ENCODE measurements around the gene PRSS27.
"Not testable (repeated sequence)": the region's sequence is repeated elsewhere in the genome, so short reads cannot be mapped to it uniquely, and the experiment has no call there.

PRSS27 gene

DNA sequence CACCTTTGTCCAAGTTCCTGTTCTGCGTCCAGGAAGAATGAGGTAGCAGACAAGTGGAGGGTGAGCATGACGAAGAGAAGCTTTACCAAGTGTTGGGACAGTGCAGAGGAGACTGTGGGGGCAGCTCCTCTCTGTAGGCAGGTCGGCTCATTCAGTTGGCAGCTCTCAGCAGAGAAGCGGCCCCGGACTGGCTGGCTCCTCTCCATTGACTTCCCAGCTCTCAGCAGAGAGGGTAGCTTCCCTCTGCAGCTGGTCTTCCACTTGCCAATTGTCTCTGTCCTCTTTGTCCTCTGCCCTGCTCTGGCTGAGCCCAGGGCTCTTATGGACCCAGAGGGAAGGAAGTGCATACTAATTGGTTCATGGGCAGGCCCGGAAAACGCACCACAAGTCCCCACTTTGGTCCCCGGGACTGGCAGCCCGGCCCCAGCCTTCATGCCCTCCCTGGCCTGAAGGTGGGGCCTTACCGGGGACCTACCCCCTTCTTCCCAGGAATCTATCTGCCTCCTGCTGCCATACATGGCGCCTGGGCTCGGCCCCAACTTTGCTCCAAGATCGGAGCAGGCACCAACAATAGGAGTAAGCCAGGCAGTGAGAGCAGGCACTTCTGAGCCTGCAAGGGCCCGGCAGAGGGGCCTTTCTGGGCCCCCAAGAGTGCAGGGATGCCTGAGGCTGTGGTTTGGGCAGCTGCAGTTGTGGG lies 27.6 kb downstream of the PRSS27 start:
- no peak for DNase-seq

DNA sequence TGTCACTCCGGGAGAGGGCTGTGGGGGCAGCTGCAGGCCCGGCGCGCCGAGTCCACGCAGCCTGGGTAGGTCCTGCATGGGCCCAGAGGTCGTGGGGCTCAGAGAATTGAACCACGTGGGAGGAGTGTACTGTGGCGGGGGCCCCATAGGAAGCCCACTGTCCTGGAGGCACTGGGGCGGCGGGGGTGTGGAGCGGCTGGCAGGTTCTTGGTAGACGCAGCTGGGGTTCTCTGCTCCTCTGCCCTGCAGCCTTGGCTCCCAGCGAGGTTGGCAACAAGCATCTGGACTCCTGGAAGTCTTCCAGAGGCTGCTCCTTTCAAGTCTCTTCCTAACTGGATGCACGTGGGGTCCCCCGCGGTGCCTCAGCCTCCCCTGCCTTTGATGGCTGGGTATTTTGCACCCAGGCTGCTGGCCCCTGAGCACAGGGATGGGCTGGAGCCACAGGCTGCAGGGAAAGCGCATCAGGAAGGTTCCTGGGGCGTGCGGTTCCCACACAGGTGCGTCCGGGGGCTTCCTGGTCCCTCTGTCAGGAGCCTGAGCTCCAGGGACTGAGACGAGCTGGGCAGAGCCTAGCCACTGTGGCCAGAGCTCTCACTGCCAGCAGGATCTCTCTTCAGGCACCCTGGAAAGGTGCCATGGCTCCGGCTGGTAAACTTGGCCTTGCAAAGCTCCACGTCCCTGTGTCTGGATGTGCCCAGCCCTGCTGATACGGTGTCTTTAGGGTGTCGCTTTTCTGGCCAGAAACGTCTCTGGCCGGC lies 28.4 kb downstream of the PRSS27 start:
- DNase-seq = no peak

DNA sequence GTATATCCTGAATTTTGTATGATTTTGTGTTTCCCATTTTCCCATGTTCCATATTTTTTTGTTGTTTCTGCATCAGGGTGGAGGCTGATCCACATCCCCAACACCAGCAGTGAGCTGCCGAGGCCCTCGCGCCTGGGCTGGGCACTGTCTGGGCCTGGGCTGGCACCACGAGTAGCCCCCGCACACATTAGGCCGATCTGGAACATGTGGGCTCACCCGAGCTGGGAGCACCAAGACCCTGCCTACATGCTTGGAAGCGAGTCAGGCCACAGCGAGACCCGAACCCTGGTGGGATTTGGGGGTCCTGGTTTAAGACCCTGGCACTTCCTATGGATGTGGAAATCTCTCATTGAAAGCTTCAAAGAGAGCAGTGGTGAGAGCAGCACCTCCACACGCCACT lies 29.2 kb downstream of the PRSS27 start:
- DNase-seq = no peak

DNA sequence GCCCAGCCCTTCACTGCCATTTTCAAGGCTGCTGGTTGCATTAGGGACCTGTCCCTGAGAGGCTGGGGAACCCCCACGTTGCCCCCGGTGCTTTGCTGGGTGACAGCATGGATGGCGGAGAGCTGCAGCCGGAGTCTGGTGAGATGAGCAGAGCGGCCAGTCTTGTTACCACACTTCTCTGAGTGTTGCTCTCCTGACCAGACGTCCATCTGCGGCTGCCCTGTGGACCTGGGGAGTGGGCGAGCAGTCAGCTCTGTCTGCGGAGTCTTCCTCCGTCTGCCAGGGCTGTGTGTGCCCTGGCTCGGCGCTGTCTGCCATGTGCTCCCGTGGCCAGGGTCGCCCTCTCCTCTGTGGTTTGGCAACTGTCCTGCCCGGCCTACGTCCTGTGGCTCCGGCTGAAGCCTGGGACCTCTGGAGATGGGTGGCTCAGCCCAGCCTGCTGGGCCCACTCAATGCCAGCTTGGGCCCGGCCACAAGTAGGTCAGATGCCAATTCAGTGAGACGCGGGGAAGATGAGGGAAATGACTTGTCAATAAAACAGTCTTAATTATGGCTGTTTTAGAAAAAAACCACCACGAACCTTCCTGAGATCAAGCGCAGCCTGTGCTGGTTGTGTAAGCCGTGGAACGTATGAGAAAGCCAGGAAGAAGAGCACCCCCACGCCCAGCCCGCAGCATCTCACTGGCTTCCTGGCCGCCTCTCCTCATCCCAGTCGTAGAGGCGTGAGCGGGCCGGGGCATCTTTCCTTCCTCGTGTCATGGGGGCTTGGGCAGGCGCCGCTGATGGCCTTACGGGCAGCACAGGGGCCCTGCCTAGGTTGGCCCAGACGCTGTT lies 29.8 kb downstream of the PRSS27 start:
- no peak for DNase-seq

DNA sequence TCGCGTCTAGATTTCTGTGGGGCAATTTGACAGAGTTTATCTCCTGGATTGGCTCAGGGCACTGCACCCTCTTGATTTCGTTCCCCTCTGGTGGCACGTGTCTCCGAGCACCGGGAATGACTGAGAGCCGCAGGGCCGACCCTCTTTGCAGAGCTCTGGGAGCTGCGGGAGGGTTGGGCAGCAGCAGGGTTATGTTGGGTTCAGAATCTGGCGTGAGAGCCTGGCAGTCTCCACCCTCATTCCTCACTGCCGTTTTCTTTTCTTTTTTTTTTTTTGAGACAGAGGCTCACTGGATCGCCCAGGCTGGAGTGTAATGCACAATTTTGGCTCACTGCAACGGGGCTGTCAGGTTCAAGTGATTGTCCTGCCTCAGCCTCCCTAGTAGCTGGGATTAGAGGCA lies 30.6 kb downstream of the PRSS27 start:
- DNase-seq = not testable (repeated sequence)

DNA sequence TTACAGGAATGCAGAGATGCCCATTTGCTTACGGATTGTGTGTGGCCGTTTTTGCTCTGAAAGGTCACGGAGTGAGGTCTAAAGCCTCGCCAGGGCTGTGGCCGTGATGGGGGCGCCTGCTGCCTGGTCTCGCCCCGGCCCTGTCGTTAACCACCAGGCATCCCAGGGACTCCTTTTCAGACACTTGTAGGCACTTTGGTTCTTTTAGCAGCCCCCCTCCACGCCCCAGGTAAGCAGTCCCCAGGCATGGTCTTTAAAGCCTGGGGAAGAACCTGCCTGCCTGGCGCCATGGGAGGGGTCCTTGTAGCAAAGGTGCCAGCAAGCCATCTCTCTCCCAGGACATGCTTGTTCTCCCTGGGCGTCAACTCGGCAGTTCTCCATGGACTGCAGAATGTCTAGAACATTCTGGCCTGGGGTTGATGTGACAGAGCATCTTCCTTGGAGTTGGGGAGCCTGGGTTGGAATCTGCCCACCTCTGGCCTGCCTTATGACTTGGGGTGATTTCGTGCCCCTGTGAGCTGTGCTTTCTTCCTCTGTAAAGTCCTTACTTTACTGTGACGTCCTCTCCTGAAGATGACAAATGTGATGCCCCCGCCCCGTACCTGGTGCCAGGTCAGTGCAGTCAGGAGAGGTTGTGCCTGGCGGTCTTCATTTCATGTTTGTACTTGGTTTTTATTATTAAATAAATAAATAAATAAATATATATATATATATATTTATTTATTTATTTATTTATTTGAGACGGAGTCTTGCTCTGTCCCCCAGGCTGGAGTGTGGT lies 32.3 kb downstream of the PRSS27 start:
- DNase-seq = no peak

DNA sequence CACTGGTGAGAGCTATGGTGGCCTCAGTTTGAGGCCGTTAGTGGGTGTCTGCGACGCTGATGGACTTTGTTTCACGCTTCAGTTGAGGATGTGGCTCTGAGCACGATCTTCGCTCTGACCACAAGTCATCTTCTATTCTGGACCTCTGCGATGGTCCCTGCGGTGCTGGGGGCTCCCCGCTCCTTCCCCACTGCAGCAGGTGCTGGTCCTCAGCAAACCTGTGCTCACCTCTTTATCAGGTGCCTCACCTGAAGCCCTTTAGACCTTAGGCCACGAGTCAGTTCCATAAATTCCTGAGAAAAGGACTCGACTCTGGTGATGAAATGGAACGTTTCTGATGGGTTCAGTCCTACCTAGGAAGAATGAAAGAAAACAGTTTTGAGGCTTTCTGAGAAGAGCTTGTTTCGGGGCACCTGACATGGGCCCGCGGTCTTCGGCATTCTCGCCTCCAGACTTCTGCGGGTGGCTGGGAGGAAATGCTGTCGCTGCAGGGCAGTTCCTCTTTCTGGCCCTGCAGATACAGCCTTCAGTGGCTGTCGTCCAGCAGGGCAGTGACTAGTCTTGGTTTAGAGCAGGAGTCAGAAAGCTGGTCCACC lies 33.0 kb downstream of the PRSS27 start:
- DNase-seq = no peak

DNA sequence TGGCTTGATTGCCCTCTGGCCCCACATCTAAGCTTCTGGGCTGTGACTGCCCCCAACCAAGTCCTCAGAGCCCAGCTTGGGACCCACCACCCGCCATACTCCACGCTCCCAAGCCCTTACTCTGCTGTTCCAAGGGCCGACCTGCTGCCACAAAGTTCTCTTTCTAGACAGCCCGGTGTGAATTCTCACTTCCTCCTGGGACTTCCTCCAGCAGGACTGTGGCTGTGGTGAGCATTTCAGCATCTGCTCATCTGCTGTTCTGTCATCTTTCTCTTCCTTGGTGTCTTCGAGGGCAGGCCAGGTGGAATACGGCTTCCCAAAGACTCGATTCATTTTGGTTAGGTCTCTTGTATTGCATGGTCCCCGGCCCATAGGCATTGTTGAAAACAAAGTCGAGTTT lies 33.9 kb downstream of the PRSS27 start:
- not testable (repeated sequence) for DNase-seq

DNA sequence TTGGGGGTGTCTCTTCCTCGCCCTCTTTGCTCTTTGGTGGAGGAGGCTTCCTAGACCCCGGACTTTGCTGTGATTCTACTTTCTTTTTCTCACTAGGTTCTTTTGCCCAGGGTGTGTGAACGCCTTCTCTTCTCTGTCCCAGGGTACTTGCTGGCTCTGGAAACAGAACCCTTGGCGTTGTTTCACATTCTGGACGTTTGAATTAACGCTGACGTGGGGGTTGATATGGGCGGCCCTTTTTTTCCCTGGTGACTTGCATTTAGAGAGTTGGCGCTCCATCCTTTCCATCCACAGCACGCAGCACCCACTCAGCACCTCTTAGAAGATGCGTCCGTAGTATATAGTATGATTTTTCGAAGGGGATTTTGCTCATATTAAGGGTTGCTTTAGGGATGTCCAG lies 37.0 kb downstream of the PRSS27 start:
- DNase-seq = not testable (repeated sequence)

DNA sequence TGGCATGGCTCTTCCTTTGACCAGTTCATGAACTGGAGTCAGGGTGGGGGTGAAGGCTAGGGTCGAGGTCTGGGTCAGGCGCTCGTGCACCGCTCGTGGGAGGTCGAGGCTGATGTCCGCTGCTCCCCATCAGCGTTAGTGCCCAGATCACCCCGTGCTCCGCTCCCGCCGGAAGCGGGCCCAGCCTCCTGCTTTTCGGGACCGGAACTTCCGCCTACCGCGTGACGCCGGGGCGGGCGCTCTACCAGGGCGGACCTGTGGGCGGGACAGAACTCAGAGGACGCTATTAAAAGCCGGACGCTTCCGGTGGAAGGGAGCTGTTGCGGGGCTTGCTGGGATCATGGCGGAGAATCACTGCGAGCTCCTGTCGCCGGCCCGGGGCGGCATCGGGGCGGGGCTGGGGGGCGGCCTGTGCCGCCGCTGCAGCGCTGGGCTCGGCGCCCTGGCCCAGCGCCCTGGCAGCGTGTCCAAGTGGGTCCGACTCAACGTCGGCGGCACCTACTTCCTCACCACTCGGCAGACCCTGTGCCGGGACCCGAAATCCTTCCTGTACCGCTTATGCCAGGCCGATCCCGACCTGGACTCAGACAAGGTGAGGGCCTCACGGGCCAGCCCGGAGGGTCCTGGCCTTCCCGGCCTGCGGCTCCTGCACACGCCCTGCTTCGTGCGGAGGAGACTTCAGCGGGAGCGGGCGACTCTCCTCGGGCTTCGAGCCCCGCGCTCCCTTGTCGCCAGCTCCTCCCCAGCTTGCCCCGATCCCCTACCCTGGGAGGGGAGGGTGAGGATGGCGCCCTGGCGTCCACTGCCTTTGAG lies 37.6 kb downstream of the PRSS27 start, which contains the start of gene KCTD5:
Gene KCTD5, plus strand, starts transcription at position 315 of the 813 bp plus-strand sequence. Its CDS starts 26 bp downstream, at position 341.
- DNase-seq = peak; percentile 93

DNA sequence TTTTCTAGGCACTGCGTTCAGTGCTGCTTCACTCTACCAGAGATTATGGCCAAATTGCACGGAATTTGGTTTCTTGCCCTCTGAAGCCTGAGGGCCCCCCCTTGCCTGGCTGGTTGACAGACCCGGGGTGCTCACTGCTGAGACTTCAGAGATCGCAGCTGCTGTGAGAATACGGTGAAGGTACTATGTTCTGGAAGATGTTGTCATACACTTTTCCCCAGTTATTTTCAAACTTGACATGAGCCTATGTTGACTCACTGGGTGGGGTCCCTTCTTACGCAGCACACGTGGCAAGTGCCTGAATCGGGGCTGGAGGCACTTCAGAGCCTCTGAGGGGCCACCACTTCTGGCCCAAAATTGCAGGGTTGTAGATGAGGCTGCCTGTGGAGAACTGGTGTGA lies 39.7 kb downstream of the PRSS27 start:
- not testable (repeated sequence) for DNase-seq

DNA sequence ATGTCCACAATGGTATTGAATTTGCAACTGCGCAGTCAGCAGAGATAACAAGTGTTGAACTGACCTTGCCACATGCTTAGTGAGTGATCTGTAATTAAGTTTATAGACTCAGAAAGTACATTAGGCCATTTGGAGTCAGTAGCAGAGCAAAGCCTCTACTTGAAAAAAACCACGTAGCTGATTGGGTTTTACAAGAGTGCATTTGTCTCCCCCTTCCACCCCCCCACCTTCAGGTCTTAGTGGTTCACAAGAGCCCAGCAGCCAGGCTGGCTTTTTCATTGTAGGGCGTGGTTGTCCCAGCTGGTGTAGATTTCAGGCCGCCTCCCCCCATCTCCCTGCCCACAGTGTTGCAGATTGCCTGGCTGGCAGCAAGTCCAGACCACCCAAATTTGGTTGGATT lies 40.1 kb downstream of the PRSS27 start:
- DNase-seq = not testable (repeated sequence)

DNA sequence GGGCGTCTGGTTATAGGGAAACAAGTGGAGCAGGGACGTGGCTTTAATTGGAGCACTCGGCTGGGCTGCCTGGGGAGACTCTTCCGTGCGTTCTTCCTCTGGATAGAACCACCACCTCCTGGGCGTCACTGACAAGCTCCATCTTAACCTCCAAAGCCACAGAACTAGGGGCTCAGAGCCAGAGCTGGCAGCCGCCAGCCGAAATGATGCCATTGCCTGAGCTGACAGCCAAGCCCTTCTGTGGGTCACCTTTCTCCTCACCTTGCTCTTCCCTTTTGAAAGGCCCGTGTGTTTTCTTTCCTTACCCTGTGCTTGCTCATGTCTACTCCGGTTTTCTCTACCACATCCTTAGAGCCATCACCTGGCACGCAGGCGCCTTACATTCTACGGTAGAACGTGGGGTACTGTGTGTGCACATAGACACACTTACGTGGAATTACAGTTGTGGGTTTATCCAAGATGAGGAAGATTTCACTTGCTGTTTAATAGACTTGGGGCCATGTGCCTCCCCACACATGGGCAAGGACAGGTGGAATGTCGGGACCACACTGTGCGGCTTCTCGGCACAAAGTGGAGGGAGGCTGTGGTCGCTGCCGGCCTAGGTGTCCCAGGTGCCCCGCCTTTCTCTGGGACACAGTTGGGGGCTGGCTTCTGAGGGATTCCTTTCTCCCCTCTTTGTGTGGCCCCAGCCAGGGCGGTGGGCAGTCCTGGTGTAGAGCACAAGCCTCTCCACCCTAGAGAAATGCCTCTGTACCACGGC lies 41.6 kb downstream of the PRSS27 start:
- DNase-seq = not testable (repeated sequence)

DNA sequence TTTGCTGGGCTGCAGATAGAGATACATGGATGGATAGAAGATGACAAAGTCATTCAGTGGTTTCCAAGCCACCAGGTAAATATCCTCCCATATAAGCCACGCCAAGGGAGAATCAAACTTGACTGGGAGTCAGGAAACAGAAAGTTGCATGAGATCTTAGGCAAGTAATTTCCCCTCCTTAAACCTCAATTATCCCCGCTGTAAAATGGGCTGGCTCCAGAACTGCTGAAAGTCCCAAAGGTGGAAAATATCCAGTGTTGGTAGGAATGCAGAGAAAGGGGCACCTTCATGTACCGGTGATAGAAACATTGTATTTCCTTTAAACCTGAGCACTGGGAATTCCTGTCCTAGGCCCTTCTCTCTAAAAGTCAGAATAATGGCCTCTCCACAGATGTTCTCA lies 43.1 kb downstream of the PRSS27 start:
- not testable (repeated sequence) for DNase-seq

DNA sequence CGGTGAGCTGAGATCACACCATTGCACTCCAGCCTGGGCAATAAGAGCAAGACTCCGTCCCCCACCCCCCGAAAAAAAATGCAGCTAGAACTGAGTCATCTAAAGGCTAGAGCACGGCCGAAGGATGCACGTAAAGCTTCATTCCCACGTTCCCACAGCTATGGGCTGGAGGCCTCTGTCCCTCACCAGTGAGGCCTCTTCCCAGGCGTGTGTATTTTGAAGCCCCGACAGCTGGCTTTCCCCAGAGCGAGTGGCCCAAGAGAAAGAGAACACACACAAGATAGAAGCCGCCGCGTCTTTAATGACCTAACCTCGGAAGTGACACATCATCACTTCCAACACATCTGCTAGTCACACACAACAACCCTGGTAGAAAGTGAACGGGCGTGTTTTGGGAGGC lies 44.3 kb downstream of the PRSS27 start:
- no peak for DNase-seq

DNA sequence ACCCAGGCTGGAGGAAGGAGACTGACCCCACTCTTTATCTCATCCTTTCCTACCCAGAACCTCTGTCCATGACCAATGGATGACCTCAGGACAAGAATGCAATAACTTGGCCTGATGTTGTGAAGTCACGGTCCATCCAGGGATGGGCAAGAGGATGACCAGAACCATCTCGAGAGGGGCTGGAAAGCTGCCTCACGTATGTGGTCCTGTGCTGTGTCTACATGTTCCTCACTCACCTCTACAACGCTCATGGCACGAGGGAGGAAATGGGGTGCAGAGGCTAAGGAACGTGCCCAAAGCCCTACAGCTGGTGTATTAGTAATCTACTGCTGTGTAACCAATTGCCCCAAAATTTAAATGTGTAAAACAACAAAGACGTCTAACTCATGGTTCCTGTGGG lies 45.0 kb downstream of the PRSS27 start:
- DNase-seq = no peak

DNA sequence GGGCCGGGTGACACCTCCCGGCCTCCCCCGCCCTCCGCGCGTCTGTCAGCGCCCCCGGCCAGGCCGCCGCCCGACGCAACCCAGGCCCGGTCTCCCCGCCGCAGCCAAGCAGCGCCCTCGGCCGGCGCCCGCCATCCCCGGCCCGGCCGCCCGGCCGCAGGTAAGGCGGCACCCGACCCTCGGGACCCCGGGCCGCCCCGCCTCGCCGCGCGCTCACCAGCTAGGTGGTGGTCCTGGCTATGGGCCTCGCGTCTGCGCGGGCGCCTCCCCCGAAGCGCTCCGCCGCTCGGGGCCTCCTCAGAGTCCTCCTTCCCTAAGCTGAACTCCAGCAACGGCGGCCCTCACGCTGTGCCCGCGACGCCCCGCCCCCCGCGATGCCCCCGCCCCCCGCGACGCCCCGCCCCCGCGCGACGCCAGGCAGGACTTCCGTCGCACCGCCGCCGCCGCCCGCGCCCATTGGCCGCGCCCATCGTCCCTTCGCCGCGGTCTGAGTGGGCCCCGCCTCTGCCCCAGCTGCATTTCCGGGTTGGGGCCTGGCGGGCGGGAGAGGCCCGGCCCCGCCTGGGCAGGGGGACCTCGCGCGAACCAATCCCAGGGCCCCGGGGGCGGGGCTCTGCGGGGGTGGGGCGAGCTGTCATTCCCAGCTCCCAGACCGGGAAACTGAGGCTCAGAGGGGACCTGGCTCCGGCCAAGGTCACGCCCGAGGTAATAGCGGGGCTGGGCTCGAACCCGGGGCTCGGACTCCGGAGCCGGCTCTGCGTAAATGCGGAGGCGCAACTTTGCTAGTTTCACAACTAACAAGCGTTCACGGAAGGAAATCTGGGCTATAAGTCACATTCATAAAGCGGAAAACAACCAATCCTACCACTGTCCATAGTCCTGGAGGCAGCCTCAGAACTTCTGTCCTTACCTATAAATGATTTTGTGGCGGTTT lies 46.7 kb downstream of the PRSS27 start:
- peak; percentile 95 for DNase-seq

DNA sequence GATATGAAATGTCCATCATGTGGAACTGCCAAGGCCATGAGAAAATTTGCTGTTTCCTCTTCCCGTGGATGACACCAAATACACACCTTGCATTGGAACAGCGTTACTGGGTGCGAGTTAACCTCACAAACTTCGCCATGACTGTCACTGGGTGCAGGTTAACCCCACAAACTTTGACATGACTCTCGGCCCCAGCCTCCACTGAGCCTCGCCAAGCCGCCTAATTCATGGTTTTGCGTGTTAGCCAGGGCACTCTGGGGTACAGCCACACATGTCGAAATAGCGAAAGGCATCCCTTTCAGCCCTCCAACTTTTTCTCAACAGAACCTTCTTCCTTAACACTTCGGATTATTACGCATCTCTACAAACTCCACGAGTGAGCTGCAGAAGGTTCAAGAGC lies 48.3 kb downstream of the PRSS27 start:
- DNase-seq = no peak

DNA sequence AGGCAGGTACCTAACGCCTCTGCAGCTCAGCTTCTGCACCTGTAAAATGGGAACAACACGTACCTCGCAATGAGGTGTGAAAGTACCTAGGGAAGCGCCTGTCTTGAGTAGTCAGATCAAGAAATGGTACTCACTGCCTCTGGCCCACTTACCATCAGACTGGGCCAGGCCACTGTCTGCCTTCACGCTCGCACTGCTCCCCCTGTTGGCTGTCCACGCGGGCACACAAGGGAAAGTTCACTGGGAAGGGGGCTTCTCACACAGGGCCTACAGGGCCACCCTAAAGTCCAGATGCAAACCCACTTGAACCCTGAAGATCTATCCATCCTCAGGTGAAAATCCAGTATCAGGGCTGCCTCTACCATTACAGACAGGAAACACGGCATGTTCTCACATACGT lies 48.8 kb downstream of the PRSS27 start:
- not testable (repeated sequence) for DNase-seq

Data from COR-L47 (cell line).